ENCODE measurements around the gene F10.

- no peak for TF ChIP-seq CTCF (IDR thresholded peaks at IDR 0.05)
- TF ChIP-seq POLR2A (IDR thresholded peaks at IDR 0.05): no peak
Observed at GRCh38 chr13:113109151-113110047, 13.2 kb upstream of the F10 start.
